A673 (cell line): ENCODE results near the gene ASCL2. TPM values are rescaled to one million over a fixed set of nuclear protein-coding genes. Genes with fewer than 3 reads are reported as not detected.

ENCODE experiments used
- BruUV-seq: library from RNA; stranded (reverse); fragments of 400-500 nt; replicated peaks from 2 replicates; lab custom pipeline; 2021; lab: Mats Ljungman, UMichigan
- CTCF ChIA-PET: fragments of 300-600 bp; sonication (Branson Sonifier 250); formaldehyde crosslinking; loops from one replicate; lab custom pipeline; 2022; ENCODE audit warnings: antibody characterized with exemption; lab: Charles Lee
- POLR2A ChIA-PET: fragments of 300-600 bp; sonication (Branson Sonifier 250); formaldehyde crosslinking; loops from one replicate; lab custom pipeline; 2022; ENCODE audit warnings: antibody characterized with exemption; ENCODE audit not compliant: low non-redundant PET; lab: Charles Lee
- DNase-seq: peaks from one replicate; pipeline ENCODE4 v3.0.0-alpha.2; 2015; ENCODE audit warnings: low spot score
- H3K27ac ChIP-seq: fragments of 200-600 bp; sonication (generic); 2 replicates; pipeline ENCODE4 v1.5.1; 2016; ENCODE audit warnings: mixed run types, low read depth, mild to moderate bottlenecking, mixed read lengths, antibody characterized with exemption, low read length; ENCODE audit not compliant: poor library complexity, severe bottlenecking
- H3K27me3 ChIP-seq: fragments of 200-600 bp; sonication (generic); replicated peaks from 2 replicates; pipeline ENCODE4 v1.6.1; 2017; ENCODE audit warnings: mixed run types, low read depth, mild to moderate bottlenecking, mixed read lengths, antibody characterized with exemption, low read length; ENCODE audit not compliant: insufficient read depth, poor library complexity
- H3K36me3 ChIP-seq: fragments of 200-600 bp; sonication (generic); 2 replicates; pipeline ENCODE4 v1.6.1; 2016; ENCODE audit warnings: mixed run types, mild to moderate bottlenecking, mixed read lengths, antibody characterized with exemption, low read length; ENCODE audit not compliant: insufficient read depth, poor library complexity, severe bottlenecking
- H3K4me1 ChIP-seq: fragments of 200-600 bp; sonication (generic); 2 replicates; pipeline ENCODE4 v1.6.1; 2017; ENCODE audit warnings: mixed run types, mild to moderate bottlenecking, mixed read lengths, antibody characterized with exemption, low read length; ENCODE audit not compliant: insufficient read depth, poor library complexity, severe bottlenecking
- H3K4me3 ChIP-seq: fragments of 200-600 bp; sonication (generic); 2 replicates; pipeline ENCODE4 v1.5.1; 2016; ENCODE audit warnings: low read depth, mixed run types, mild to moderate bottlenecking, mixed read lengths, low read length; ENCODE audit not compliant: poor library complexity, severe bottlenecking
- H3K9me3 ChIP-seq: fragments of 200-600 bp; sonication (generic); 2 replicates; pipeline ENCODE4 v1.6.1; 2016; ENCODE audit warnings: mixed run types, low read depth, mild to moderate bottlenecking, mixed read lengths, antibody characterized with exemption, low read length; ENCODE audit not compliant: poor library complexity, severe bottlenecking
- CTCF ChIP-seq: fragments of 300-800, 200-600 bp; sonication (generic); conservative IDR thresholded peaks from 2 replicates; pipeline ENCODE4 v1.5.1; 2017; ENCODE audit warnings: low read depth, mild to moderate bottlenecking, antibody characterized with exemption, low read length, moderate library complexity, mixed read lengths
- EZH2 ChIP-seq: fragments of 200-600 bp; sonication (generic); IDR thresholded peaks from 2 replicates; pipeline ENCODE4 v1.6.1; 2017; ENCODE audit warnings: borderline replicate concordance, low read depth, mild to moderate bottlenecking, mixed read lengths, antibody characterized with exemption, low read length; ENCODE audit not compliant: poor library complexity, severe bottlenecking
- intact Hi-C: fragments of 100-400 bp; cut with micrococcal nuclease; formaldehyde crosslinking; loops from one replicate; pipeline ENCODE4 v1.10.0; 2022; ENCODE audit not compliant: unreplicated experiment
- total RNA-seq: library from RNA; stranded (reverse); gene quantifications from 2 replicates; pipeline ENCODE4 v1.2.3, GENCODE V29; 2021

The ASCL2 gene
- total RNA-seq, 1 experiment from 2014 or later: not detected

- TF ChIP-seq EZH2 (no peak), CTCF (no peak)
- H3K27ac ChIP-seq: no peak overlapping the region
- ChIA-PET CTCF (no interaction called here), POLR2A (no interaction called here)
- BruUV-seq: no TSS peak
- intact Hi-C loops: no loop called here
- H3K4me1 ChIP-seq: peaks cover 1% of the 10 kb centered on the region
- DNase-seq: no peak
- H3K4me3 ChIP-seq: no peak overlapping the region
- no peaks in the 10 kb centered on the region for H3K27me3 ChIP-seq
- H3K9me3 ChIP-seq: no peaks in the 10 kb centered on the region
- H3K36me3 ChIP-seq: no peaks in the 10 kb centered on the region
Observed at GRCh38 chr11:2300936-2301630, 30.7 kb upstream of the ASCL2 start.

- H3K36me3 ChIP-seq: no peaks in the 10 kb centered on the region
- no TSS peak for BruUV-seq
- no peak overlapping the region for H3K27ac ChIP-seq
- no peak overlapping the region for H3K4me3 ChIP-seq
- intact Hi-C loops: no loop called here
- no peaks in the 10 kb centered on the region for H3K27me3 ChIP-seq
- no peak for DNase-seq
- no peaks in the 10 kb centered on the region for H3K9me3 ChIP-seq
- H3K4me1 ChIP-seq: no peaks in the 10 kb centered on the region
- CTCF ChIA-PET: no interaction called here
- POLR2A ChIA-PET: no interaction called here
- TF ChIP-seq EZH2 (no peak), CTCF (no peak)
Observed at GRCh38 chr11:2300290-2300935, 30.0 kb upstream of the ASCL2 start.

GRCh38 chr11:2299773-2300172 lies 29.4 kb upstream of the ASCL2 start:
- H3K27ac ChIP-seq: no peak overlapping the region
- H3K4me1 ChIP-seq: no peaks in the 10 kb centered on the region
- POLR2A ChIA-PET: no interaction called here
- intact Hi-C loops: no loop called here
- no peak overlapping the region for H3K4me3 ChIP-seq
- BruUV-seq: no TSS peak
- DNase-seq: no peak
- no peaks in the 10 kb centered on the region for H3K36me3 ChIP-seq
- H3K27me3 ChIP-seq: no peaks in the 10 kb centered on the region
- H3K9me3 ChIP-seq: no peaks in the 10 kb centered on the region
- no peak for TF ChIP-seq CTCF
- no peak for TF ChIP-seq EZH2
- CTCF ChIA-PET: no interaction called here
